ENCODE results near the gene TPM4. TPM values are rescaled to one million over a fixed set of nuclear protein-coding genes. Genes with fewer than 3 reads are reported as not detected.
"Not testable (repeated sequence)": the region's sequence is repeated elsewhere in the genome, so short reads cannot be mapped to it uniquely, and the experiment has no call there.

Gene TPM4
- total RNA-seq, 2 donors from 2014 or later = 964 to 1,096 TPM

DNA sequence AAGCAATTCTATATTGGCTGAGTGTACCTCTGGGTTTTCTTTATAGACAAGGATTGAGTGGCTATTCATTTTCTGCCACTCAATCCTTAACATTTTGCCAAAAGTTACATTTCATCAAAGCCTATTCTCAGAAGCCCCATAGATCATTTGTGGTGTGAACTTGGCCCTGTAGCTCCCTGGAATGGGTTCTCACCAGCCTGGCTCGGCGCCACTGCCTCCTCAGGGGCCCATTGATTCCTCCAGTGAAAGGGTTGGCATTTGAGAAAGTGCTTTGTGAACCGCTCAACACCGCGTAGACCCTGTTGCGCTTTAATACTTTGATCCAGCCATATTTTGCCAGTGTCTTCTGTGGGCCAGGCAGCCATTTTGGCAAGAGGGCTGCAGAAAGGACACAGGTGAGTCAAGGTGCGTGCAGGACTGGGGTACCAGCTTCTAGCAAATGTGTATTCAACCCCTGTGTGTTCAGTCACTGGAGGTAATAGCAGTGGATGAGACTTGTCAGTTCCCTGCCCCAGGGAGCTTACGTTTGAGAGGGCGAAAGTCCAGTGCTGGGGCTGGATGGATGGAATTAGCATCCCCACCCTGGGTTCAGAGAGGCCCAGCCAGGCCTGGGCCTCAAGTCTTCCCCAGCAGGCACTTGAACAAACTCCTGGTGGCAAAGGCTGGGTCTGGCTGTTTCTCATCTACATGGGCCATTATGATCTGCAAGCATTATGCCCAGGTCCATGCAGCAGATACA lies 39.2 kb downstream of the TPM4 start:
- ATAC-seq (ENCODE audit: insufficient number of reproducible peaks, low FRiP score, low read depth) (no peak), DNase-seq (ENCODE audit: low spot score) (no peak)
- H3K4me3 ChIP-seq = no peak overlapping the region
- H3K9me3 ChIP-seq = no peaks in the 10 kb centered on the region
- H3K4me1 ChIP-seq (ENCODE audit: control insufficient read depth in 1 of 2, low read depth in 2 of 2) = peaks cover 14 to 36% of the 10 kb centered on the region in 2 donors
- TF ChIP-seq, protein P1, sequence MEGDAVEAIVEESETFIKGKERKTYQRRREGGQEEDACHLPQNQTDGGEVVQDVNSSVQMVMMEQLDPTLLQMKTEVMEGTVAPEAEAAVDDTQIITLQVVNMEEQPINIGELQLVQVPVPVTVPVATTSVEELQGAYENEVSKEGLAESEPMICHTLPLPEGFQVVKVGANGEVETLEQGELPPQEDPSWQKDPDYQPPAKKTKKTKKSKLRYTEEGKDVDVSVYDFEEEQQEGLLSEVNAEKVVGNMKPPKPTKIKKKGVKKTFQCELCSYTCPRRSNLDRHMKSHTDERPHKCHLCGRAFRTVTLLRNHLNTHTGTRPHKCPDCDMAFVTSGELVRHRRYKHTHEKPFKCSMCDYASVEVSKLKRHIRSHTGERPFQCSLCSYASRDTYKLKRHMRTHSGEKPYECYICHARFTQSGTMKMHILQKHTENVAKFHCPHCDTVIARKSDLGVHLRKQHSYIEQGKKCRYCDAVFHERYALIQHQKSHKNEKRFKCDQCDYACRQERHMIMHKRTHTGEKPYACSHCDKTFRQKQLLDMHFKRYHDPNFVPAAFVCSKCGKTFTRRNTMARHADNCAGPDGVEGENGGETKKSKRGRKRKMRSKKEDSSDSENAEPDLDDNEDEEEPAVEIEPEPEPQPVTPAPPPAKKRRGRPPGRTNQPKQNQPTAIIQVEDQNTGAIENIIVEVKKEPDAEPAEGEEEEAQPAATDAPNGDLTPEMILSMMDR (IDR thresholded peaks at IDR 0.05) = no peak
- H3K27ac ChIP-seq = no peak overlapping the region
- no peaks in the 10 kb centered on the region for H3K27me3 ChIP-seq (replicated peaks; ENCODE audit: insufficient read depth)
- H3K36me3 ChIP-seq = peaks cover 17% of the 10 kb centered on the region

DNA sequence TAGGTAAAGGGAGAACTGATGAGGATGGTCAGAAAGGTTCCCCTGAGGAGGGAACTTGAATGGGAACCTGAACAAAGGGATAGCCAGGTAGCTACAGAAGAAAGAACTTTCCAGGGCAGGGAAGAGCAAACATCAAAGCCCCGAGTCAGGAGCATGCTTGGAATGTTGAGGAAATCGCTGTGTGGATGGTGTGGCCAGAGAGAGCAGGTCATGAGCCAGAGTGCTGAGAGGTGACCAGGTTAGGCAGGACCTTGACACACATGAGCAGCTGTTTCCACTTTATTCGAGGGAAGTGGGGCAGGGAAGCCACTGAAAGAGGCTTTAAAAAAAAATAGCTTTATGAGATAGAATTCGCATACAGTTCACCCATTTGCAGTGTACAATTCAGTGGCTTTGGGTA lies 39.8 kb downstream of the TPM4 start:
- H3K27ac ChIP-seq = no peak overlapping the region
- ATAC-seq (ENCODE audit: insufficient number of reproducible peaks, low FRiP score, low read depth) = no peak
- no peaks in the 10 kb centered on the region for H3K27me3 ChIP-seq (replicated peaks; ENCODE audit: insufficient read depth)
- H3K4me3 ChIP-seq = no peak overlapping the region
- TF ChIP-seq, protein P1 (IDR thresholded peaks at IDR 0.05) = no peak
- peaks cover 10 to 36% of the 10 kb centered on the region in 2 donors for H3K4me1 ChIP-seq (ENCODE audit: control insufficient read depth in 1 of 2, low read depth in 2 of 2)
- DNase-seq (ENCODE audit: low spot score) = no peak
- H3K9me3 ChIP-seq = no peaks in the 10 kb centered on the region
- peaks cover 18% of the 10 kb centered on the region for H3K36me3 ChIP-seq

DNA sequence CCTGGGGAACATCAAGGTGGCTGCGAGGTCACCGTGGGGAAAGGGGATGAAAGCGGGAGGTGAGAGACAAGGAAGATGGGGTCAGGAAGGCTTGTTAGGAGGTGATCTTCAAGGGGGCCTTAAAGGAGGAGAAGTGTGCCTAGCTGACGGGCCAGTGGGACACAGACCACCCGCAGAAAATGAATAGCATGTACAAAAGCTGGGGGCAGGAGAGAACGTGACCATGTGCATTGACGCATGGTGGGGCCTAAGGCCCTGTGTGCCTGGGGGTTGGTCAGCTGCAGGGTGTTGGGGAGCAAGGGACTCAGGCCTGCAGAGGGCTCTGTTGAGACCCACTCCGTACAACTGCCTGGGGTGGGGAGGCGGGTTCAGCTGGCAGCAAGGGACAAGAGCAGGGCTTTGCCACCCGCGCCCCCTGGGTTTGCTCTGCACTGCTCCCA lies 41.3 kb downstream of the TPM4 start:
- Histone ChIP-seq H3K4me3 (no peak overlapping the region), H3K36me3 (peaks cover 33% of the 10 kb centered on the region), H3K4me1 (ENCODE audit: control insufficient read depth in 1 of 2, low read depth in 2 of 2) (peaks cover 6 to 29% of the 10 kb centered on the region in 2 donors), H3K27me3 (replicated peaks; ENCODE audit: insufficient read depth) (no peaks in the 10 kb centered on the region), H3K27ac (no peak overlapping the region), H3K9me3 (no peaks in the 10 kb centered on the region)
- DNase-seq (ENCODE audit: low spot score) = no peak
- TF ChIP-seq, protein P1 (IDR thresholded peaks at IDR 0.05) = no peak
- ATAC-seq (ENCODE audit: insufficient number of reproducible peaks, low FRiP score, low read depth) = no peak

- H3K9me3 ChIP-seq = no peaks in the 10 kb centered on the region
- no peaks in the 10 kb centered on the region for H3K27me3 ChIP-seq (replicated peaks; ENCODE audit: insufficient read depth)
- H3K4me1 ChIP-seq (ENCODE audit: control insufficient read depth in 1 of 2, low read depth in 2 of 2) = peaks cover 0 to 21% of the 10 kb centered on the region in 2 donors
- no peak for ATAC-seq (ENCODE audit: insufficient number of reproducible peaks, low FRiP score, low read depth)
- no peak overlapping the region for H3K4me3 ChIP-seq
- H3K36me3 ChIP-seq = peaks cover 40% of the 10 kb centered on the region
- TF ChIP-seq, protein P1 (IDR thresholded peaks at IDR 0.05) = no peak
- no peak overlapping the region for H3K27ac ChIP-seq
- DNase-seq (ENCODE audit: low spot score) = no peak
Observed at GRCh38 chr19:16118489-16119033, 42.3 kb downstream of the TPM4 start.

DNA sequence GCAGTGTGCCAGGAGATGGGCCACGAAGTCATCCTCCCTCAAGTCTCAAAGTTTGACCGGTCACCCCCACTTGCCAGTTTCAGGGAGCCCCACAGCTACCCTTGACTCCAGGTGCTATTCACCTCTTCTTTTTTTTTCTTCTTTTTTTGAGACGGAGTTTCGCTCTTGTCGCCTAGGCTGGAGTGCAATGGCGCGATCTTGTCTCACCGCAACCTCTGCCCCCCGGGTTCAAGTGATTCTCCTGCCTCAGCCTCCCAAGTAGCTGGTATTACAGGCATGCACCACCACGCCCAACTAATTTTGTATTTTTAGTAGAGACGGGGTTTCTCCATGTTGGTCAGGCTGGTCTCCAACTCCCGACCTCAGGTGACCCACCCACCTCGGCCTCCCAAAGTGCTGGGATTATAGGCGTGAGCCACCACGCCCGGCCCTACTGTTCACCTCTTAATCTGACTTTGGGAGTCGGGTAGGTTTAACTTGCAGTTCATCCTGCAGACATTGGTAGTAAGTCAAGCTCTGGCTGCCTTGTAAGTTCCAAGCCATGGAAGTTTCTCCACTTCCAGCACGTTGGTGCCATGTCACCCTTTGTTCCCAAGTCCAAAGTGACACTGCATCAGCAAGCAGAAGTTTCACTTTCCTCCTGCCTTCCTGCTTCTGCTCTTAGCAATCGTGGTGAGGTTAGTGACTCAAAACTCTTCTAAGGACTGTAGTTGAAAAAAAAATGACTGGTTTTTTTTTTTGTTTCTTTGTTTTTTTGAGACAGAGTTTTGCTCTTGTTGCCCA lies 43.0 kb downstream of the TPM4 start:
- peaks cover 47% of the 10 kb centered on the region for H3K36me3 ChIP-seq
- H3K4me3 ChIP-seq; H3K27ac ChIP-seq; DNase-seq (ENCODE audit: low spot score); H3K9me3 ChIP-seq; ATAC-seq (ENCODE audit: insufficient number of reproducible peaks, low FRiP score, low read depth); H3K27me3 ChIP-seq (replicated peaks; ENCODE audit: insufficient read depth): not testable (repeated sequence)
- H3K4me1 ChIP-seq (ENCODE audit: control insufficient read depth in 1 of 2, low read depth in 2 of 2) = peaks cover 0 to 16% of the 10 kb centered on the region in 2 donors
